Activated naive CD8-positive, alpha-beta T cell treated with anti-CD3 and anti-CD28 coated beads, Interleukin-2, amount 50 U/mL, for 16 hours (primary cell): ENCODE results near the gene SLC5A8.
"Not testable (repeated sequence)": the region's sequence is repeated elsewhere in the genome, so short reads cannot be mapped to it uniquely, and the experiment has no call there.

Source experiments
- DNase-seq: peaks from one replicate; pipeline ENCODE4 v3.0.0-alpha.2; 2020; ENCODE audit warnings: low read depth, low spot score

The SLC5A8 gene

DNA sequence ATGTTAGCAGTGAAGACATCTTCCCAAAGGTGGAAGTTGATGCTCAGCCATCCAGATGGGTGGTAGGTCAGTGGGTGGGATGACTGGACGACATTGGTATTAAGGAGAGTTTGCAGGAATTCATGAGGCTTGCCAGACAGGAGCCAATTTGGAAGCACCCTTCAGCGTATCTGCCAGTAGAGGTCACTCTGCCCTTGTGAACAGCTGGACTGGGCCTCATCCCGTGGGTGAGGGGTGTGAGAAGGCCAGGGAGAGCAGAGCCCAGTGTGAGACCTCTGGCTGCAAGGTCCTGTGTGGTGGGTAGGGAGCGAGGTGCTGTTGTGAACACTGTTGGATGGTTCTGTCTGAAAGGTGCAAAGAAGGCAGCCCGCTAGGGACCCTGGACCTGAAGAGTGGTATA, 37.7 kb downstream of the SLC5A8 start:
- DNase-seq: no peak

DNA sequence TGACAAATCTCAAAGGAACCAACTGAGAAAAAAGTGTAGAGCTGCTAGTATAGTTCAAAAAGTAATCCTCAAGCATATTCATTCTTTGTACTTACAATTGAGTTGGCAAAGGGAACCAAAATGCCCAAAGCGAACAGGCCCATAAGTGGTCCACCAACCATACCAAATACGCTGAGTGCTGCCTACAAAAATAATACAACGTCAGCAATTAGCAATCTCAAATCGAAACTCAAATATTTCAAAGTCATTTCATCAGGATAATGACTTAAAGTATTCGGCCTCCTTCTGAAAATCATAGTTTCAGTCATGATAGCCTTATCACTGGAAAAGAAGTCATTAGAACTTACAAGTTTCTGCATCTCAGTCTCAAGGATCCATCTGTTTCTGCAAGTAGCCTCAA, 42.0 kb downstream of the SLC5A8 start:
- DNase-seq: no peak

DNA sequence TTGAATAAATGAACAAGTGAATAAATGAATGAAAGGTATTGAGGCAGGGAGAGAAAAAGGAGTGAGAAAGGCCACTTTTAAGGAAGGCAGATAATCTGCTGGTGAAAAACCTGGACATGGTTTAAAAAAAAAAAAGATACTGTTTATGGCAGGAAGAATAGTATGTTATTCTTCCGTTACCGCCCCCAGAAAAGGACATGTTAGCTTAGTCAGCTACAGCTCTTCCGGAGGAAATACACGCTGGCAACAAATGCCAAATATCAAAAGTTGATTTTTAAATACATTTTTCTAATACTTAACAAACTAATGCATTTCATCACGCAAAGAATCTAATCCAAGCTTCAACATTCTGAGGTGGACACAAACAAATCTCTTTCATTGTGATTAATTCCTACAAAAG, 43.2 kb downstream of the SLC5A8 start:
- no peak for DNase-seq

DNA sequence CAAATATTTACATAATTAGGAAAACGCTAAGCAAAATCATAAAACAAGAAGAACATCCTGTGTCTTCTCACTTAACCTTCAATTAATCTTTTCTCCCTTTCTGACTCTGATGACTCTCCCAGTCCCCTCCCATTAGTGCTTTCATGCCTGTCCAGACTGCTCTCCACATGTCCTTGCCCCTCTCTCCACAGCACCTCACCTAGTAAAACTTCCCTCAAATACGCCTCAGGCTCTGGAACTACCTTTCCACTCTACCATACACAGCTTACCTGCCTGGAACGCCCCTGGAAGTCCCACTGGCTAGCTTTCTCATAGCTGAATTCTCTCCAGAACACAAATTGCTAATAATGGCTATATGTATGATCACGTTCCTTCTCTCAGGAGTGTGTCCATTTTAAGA, 44.7 kb downstream of the SLC5A8 start:
- no peak for DNase-seq

DNA sequence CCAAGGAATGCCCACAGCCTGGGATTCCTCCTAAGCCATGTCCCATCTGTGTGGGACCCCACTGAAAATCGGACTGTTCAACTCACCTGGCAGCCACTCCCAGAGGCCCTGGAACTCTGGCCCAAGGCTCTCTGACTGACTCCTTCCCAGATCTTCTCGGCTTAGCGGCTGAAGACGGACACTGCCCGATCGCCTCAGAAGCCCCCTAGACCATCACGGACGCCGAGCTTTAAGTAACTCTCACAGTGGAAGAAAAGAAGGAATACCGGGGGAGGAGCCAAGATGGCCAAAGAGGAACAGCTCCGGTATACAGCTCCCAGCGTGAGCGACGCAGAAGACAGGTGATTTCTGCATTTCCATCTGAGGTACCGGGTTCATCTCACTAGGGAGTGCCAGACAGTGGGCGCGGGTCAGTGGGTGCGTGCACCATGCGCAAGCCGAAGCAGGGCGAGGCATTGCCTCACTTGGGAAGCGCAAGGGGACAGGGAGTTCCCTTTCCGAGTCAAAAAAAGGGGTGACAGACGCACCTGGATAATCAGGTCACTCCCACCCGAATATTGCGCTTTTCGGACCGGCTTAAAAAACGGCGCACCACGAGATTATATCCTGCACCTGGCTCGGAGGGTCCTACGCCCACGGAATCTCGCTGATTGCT, 64.1 kb downstream of the SLC5A8 start:
- DNase-seq: not testable (repeated sequence)

DNA sequence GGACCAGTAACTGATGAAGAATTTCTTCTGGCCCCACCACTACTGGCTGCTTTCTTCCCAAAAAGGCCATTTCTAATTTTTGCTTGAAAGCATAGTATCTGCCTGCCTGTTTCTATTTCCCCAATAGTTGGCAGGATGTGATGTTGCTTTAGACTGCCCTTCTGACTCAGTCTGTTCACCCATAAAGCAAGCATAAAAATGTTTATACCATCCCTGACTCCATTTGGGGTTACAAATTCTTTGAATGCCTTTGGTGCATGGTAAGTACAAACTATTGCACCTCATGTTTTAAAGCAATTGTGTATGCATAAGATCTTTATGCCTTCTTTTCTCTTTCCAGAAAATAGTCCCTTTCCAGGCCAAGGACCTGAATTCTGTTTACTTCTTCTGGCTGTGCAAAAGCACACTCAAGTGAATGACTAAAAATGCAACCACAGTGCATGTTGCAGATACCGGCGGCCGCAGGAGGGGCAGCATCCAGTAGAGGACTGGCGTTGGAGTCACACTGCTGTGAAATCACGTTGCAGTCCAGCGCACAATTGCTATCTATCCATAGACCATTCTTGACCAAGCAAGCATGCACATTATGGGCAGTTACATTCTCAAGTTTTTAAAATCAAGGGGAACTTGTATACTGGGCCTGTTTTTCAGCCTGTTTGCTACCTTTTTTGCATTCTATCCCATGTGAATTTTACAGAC, 82.4 kb downstream of the SLC5A8 start:
- no peak for DNase-seq

DNA sequence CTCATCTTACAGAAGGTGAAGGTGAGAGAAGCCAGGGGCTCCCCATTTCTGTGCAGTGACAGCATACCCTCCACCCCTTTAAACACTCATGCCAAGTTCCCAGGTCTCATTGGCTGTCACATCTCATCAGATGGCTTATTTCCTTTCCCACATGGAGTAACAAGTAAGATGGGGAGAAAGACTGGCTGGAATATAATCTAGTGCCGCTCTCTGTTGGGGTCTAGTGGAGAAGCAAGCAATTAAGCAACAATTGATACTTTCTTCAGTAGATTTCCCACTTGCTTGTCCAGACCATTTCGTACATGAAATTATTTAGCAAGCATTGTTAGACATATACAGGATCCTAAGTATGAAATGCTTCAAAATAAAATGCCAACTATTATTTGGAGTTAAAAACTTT, 92.2 kb downstream of the SLC5A8 start:
- DNase-seq: no peak

DNA sequence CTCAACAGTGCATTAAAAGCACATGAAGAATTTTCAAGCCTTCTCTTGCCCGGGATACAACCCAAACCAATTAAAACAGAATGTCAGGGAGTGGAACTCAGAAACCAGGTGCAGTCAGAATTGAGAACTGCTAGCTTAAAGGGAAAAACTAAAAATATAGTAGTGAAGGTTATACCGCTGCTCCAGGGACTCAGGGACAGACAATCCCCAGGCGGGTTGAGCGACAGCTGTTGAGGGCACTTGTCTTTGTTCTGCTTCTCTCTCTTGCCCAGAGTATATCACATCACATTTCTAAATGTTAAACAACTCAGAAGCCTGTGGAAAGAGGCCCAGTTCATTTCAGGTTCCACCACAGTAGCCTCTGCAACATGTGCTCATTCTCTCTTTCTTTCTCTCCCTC, 93.1 kb downstream of the SLC5A8 start:
- DNase-seq: no peak

DNA sequence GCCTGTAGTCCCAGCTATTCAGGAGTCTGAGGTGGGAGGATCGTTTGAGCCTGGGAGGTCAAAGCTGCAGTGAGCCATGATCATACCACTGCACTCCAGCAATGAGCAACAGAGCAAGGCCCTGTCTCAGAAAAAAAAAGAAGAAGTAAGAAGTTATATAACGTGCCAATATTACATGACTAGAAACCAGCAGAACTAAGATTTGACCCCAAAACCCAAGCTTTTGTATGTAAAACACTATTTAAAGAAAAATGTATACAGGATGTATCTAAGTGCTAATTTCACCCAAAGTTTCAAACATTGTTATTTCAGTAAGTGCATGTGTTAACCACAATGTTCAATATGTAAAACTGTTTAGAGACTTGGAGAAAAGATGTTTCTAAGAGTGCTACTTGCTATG, 94.7 kb downstream of the SLC5A8 start:
- DNase-seq: no peak

DNA sequence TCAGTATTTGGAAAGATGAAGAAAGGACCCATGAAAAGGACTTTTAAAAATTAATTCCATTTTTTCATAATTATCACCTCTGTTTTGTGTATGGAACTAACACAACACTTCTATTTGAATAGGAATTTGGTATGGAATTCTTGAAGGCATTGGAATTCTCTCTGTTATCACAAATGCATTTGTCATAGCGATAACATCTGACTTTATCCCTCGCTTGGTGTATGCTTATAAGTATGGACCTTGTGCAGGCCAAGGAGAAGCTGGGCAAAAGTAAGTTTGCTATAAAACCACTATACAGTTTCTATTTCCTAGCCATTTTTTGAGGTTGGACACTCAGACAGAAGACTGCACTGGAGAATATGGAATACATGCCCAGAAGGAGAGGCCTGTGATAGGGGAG, 98.6 kb downstream of the SLC5A8 start:
- DNase-seq: no peak

DNA sequence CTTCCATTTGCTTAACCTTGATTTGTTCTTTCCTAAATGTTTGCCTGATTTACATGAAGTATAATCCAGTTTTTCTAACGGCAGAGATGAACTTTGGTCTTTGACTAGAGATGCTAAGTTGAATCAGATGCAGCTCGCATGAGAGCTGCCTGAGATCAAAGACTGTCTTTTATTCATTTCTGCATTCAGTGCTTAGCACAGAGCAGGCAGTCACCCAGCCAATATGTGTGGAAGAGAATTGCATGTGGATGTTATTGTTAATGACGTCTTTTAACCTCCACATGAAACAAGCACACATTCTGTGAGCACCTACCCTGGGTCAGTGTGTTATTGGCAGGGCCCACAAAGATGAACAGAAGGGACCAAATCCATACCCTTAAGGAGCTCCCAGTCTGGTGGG, 99.2 kb downstream of the SLC5A8 start:
- no peak for DNase-seq

DNA sequence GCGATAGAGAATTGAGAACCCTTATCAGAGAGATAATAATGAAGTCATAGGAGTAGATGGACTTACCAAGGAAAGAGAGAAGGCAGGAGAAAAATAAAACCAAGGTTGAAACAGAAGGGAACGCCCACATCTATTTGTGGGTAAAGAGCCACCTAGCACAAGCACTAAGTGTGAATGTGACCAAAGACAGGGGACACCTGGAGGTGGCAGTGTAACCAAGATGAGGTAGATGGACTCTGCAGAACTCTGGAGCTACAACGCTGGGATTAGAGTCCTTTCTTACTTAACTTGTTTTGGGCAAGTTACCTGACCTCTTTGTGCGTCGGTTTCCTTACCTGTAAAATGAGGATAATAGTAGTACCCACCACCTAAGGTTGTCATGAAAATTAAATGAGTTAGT, 101.9 kb downstream of the SLC5A8 start:
- no peak for DNase-seq

DNA sequence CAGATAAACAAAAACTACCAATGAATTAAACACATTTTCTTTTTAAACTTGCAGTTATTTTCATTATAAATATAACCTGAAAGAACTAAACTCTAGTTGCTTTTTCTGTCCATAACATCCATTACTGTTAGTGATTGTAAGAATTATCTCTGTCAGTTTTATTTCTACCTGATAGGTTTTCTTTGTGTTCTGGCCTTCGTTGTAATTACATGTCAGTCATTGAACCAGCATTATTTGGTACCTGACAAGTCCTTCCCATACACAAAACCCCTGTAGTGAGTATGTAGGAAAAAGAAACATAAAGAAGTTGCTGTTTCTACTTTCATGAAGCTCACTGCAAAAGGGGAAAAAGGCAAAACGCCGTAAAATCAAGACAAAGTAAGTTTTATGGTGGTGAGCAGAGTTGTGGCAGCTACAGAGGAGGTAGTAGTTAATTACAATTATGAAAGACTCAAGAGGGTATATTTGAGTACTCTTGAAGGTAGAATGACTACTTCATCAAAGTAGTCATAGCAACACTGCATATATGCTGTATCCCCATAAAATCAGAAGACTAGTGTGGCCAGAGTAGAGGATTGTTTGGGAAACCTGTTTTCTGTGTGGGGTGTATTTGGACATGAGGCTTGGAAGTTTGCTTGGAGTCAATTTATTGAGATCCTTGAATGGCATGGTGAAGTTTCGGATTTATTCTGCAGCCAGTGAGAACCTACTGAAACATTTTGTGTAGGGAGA, 102.8 kb downstream of the SLC5A8 start:
- no peak for DNase-seq
